A549 (cell line): ENCODE results near the gene CRMP1. TPM values are rescaled to one million over a fixed set of nuclear protein-coding genes. Genes with fewer than 3 reads are reported as not detected.
A peak's percentile ranks its signal among the peaks of the same experiment; 100 is the strongest.

ENCODE experiments used
- ATAC-seq, 2 experiments: fragments of 200-7000 bp in 1 of 2; fragments of >200 bp in 1 of 2; cut with Nextera tagmentation in 1 of 2; cut with Tn5 transposase in 1 of 2; 3 replicates each; pipeline versions ENCODE4 v1.8.0 to v1.9.1; 2018 to 2020; ENCODE audit warnings: mild to moderate bottlenecking in 1 of 2, moderate library complexity in 1 of 2
- CTCF ChIA-PET: fragments of 300-600 bp; sonication (Branson Sonifier 250); formaldehyde crosslinking; extraction: SDS; loops from one replicate; lab custom pipeline; 2021; ENCODE audit warnings: antibody characterized with exemption, inconsistent platforms; lab: Yijun Ruan, JAX
- POLR2A ChIA-PET: fragments of 350-600 bp; formaldehyde crosslinking; extraction: SDS; loops from one replicate; lab custom pipeline; 2021; ENCODE audit warnings: antibody characterized with exemption, inconsistent platforms; lab: Yijun Ruan, JAX
- DNase-seq, 2 experiments: peaks; one replicate each; pipeline versions ENCODE4 v3.0.0 to v3.0.0-alpha.2; 2011 to 2016; ENCODE audit warnings: low read depth in 1 of 2, low spot score in 1 of 2
- FAIRE-seq: peaks from 2 replicates; lab custom pipeline; 2011; peaks lifted over from hg19 to GRCh38; lab: Jason Lieb, UNC
- H3K27ac ChIP-seq, 2 experiments: fragments of >200 bp; sonication (Bioruptor Twin); formaldehyde crosslinking; 3 replicates each; pipeline ENCODE4 v1.5.1; 2016 to 2017
- H3K4me1 ChIP-seq: fragments of >200 bp; sonication (Bioruptor Twin); formaldehyde crosslinking; 3 replicates; pipeline ENCODE4 v1.6.1; 2016
- H3K4me2 ChIP-seq: fragments of >200 bp; sonication (Bioruptor Twin); formaldehyde crosslinking; 3 replicates; pipeline ENCODE4 v1.6.1; 2016
- H3K4me3 ChIP-seq: fragments of >200 bp; sonication (Bioruptor Twin); formaldehyde crosslinking; 3 replicates; pipeline ENCODE4 v1.5.1; 2016
- H3K9me3 ChIP-seq: fragments of >200 bp; sonication (Bioruptor Twin); formaldehyde crosslinking; 3 replicates; pipeline ENCODE4 v1.6.1; 2016
- BHLHE40 ChIP-seq: IDR thresholded peaks from 2 replicates; pipeline ENCODE4 v1.6.1; 2012; ENCODE audit warnings: low read depth, low read length, inconsistent platforms
- EP300 ChIP-seq, 2 experiments: fragments of >200 bp; sonication (Bioruptor Twin); formaldehyde crosslinking; IDR thresholded peaks; 2 replicates in 1 of 2; 3 replicates in 1 of 2; pipeline ENCODE4 v1.6.1; 2016 to 2017
- FOSB ChIP-seq: fragments of 250-450 bp; sonication (Bioruptor Pico); IDR thresholded peaks from 2 replicates; pipeline ENCODE4 v1.5.0; 2020; ENCODE audit warnings: mild to moderate bottlenecking, moderate library complexity
- MAFK ChIP-seq: fragments of 450-650 bp; IDR thresholded peaks from 2 replicates; pipeline ENCODE4 v1.6.1; 2014; ENCODE audit not compliant: partially characterized antibody
- NFE2L2 ChIP-seq: fragments of 150-350 bp; conservative IDR thresholded peaks from 2 replicates; pipeline ENCODE4 v1.6.1; 2014; ENCODE audit warnings: low read length
- NPAS2 ChIP-seq: fragments of 250-450 bp; sonication (Bioruptor Pico); IDR thresholded peaks from 2 replicates; pipeline ENCODE4 v1.8.0; 2022; ENCODE audit warnings: mild to moderate bottlenecking, moderate library complexity, borderline replicate concordance
- POLR2A ChIP-seq: IDR thresholded peaks from 2 replicates; pipeline ENCODE4 v1.6.1; 2012; ENCODE audit warnings: mild to moderate bottlenecking, low read length
- RAD21 ChIP-seq, 2 experiments: fragments of >200 bp in 1 of 2; sonication (Bioruptor Twin) in 1 of 2; formaldehyde crosslinking in 1 of 2; IDR thresholded peaks in 1 of 2; conservative IDR thresholded peaks in 1 of 2; 2 replicates in 1 of 2; 3 replicates in 1 of 2; pipeline ENCODE4 v1.6.1; 2012 to 2018; ENCODE audit warnings: inconsistent platforms in 1 of 2
- REST ChIP-seq: fragments of 200-600 bp; sonication (generic); IDR thresholded peaks from 2 replicates; pipeline ENCODE4 v1.6.1; 2016; ENCODE audit warnings: antibody characterized with exemption, mild to moderate bottlenecking, moderate library complexity
- RFX5 ChIP-seq: fragments of 450-650 bp; IDR thresholded peaks from 2 replicates; pipeline ENCODE4 v1.7.1; 2014; ENCODE audit warnings: antibody characterized with exemption, mild to moderate bottlenecking, moderate library complexity
- SMC3 ChIP-seq: fragments of >200 bp; sonication (Bioruptor Twin); formaldehyde crosslinking; IDR thresholded peaks from 3 replicates; pipeline ENCODE4 v1.6.1; 2018; ENCODE audit warnings: inconsistent platforms
- TFCP2L1 ChIP-seq: fragments of 250-450 bp; sonication (Bioruptor Pico); IDR thresholded peaks from 2 replicates; pipeline ENCODE4 v1.5.0; 2021; ENCODE audit warnings: mild to moderate bottlenecking
- ZFP36 ChIP-seq: fragments of 450-650 bp; IDR thresholded peaks from 2 replicates; pipeline ENCODE4 v1.6.1; 2014; ENCODE audit warnings: borderline replicate concordance; ENCODE audit not compliant: partially characterized antibody
- ZSCAN20 ChIP-seq: fragments of 250-450 bp; sonication (Bioruptor Pico); IDR thresholded peaks from 2 replicates; pipeline ENCODE4 v1.8.0; 2022; ENCODE audit warnings: mild to moderate bottlenecking, moderate library complexity
- WGBS: methylation state at CpG from one replicate; pipeline ENCODE4 v1.1.6; 2017; ENCODE audit errors: missing lambda C conversion rate; 5-methylcytosine and 5-hydroxymethylcytosine counted together
- polyA plus RNA-seq, 4 experiments: library from polyadenylated mRNA; depleted of rRNA in 3 of 4; stranded (reverse); fragments of >200 nt; fragmentation: RNase III in 1 of 4; extraction: RNeasy Plus Mini Kit Qiagen cat#74134 plus additional on column Dnase treatment in 1 of 4; gene quantifications; 2 replicates in 3 of 4; 3 replicates in 1 of 4; pipeline ENCODE4 v1.2.3, GENCODE V29; 2011 to 2017
- TF ChIP-seq, protein P1 (sequence below): fragments of 150-350 bp; IDR thresholded peaks from 2 replicates; pipeline ENCODE4 v1.6.1; 2014; ENCODE audit warnings: low read depth, mild to moderate bottlenecking, low read length
- TF ChIP-seq, protein P2 (sequence below): fragments of 450-650 bp; IDR thresholded peaks from 2 replicates; pipeline ENCODE4 v1.6.1; 2014; ENCODE audit warnings: antibody characterized with exemption

The CRMP1 gene
- polyA plus RNA-seq, 2 of the 4 experiments (the other 2 are of a cell fraction), result 0.74 to 0.80 TPM

- TF ChIP-seq EP300 (IDR thresholded peaks at IDR 0.05) (no peak), BHLHE40 (no peak), TFCP2L1 (CRISPR knock-in tag) (no peak), REST (no peak), NPAS2 (CRISPR knock-in tag) (no peak), ZSCAN20 (CRISPR knock-in tag) (no peak), FOSB (CRISPR knock-in tag) (no peak), RFX5 (no peak)
- TF ChIP-seq, protein P1, sequence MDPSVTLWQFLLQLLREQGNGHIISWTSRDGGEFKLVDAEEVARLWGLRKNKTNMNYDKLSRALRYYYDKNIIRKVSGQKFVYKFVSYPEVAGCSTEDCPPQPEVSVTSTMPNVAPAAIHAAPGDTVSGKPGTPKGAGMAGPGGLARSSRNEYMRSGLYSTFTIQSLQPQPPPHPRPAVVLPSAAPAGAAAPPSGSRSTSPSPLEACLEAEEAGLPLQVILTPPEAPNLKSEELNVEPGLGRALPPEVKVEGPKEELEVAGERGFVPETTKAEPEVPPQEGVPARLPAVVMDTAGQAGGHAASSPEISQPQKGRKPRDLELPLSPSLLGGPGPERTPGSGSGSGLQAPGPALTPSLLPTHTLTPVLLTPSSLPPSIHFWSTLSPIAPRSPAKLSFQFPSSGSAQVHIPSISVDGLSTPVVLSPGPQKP, result no peak
- TF ChIP-seq, protein P2, sequence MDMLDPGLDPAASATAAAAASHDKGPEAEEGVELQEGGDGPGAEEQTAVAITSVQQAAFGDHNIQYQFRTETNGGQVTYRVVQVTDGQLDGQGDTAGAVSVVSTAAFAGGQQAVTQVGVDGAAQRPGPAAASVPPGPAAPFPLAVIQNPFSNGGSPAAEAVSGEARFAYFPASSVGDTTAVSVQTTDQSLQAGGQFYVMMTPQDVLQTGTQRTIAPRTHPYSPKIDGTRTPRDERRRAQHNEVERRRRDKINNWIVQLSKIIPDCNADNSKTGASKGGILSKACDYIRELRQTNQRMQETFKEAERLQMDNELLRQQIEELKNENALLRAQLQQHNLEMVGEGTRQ, result no peak
- CTCF ChIA-PET, result no interaction called here
- H3K4me3 ChIP-seq, result no peak overlapping the region
- DNase-seq (no peak), ATAC-seq (no peak), FAIRE-seq (no peak)
- no peak overlapping the region for H3K4me2 ChIP-seq
- POLR2A ChIA-PET, result no interaction called here
- H3K27ac ChIP-seq, result no peak overlapping the region
- WGBS, result 42% methylated on average over 7 of the region's 7 CpGs
- peaks cover 6% of the 10 kb centered on the region; the same call in 2 of the 3 replicates for H3K4me1 ChIP-seq
- H3K9me3 ChIP-seq, result no peaks in the 10 kb centered on the region
Measured at GRCh38 chr4:5884796-5885195, 8.1 kb downstream of the CRMP1 start.

- DNase-seq (no peak), ATAC-seq (no peak), FAIRE-seq (no peak)
- CTCF ChIA-PET, result no interaction called here
- H3K4me2 ChIP-seq, result no peak overlapping the region
- TF ChIP-seq NFE2L2, result no peak
- TF ChIP-seq MAFK, result peak; percentile 27
- H3K4me1 ChIP-seq, result peaks cover 6% of the 10 kb centered on the region; the same call in 2 of the 3 replicates
- POLR2A ChIA-PET, result interaction anchor here (0.6 kb wide), 1 partner anchor 1126 kb away, joined by 3 read pairs; no protein-coding TSS in a partner anchor
- WGBS, result 13% methylated on average over 1 of the region's 1 CpG
- H3K9me3 ChIP-seq, result no peaks in the 10 kb centered on the region
- no peak overlapping the region for H3K4me3 ChIP-seq
- no peak overlapping the region for H3K27ac ChIP-seq
Measured at GRCh38 chr4:5883916-5884315, 9.0 kb downstream of the CRMP1 start.

GRCh38 chr4:5882947-5883346 lies 9.9 kb downstream of the CRMP1 start:
- TF ChIP-seq RAD21 (conservative IDR thresholded peaks at IDR 0.05 in 1 of 2, IDR thresholded peaks at IDR 0.05 in 1 of 2), result no peak
- no peaks in the 10 kb centered on the region for H3K9me3 ChIP-seq
- WGBS, result 1% methylated on average over 3 of the region's 3 CpGs
- no peak overlapping the region for H3K4me2 ChIP-seq
- ATAC-seq (no peak), FAIRE-seq (no peak), DNase-seq (no peak)
- ChIA-PET CTCF (no interaction called here), POLR2A (no interaction called here)
- no peak overlapping the region for H3K27ac ChIP-seq
- H3K4me3 ChIP-seq, result no peak overlapping the region
- H3K4me1 ChIP-seq, result peaks cover 5% of the 10 kb centered on the region; the same call in 2 of the 3 replicates

GRCh38 chr4:5881340-5881739 lies 11.5 kb downstream of the CRMP1 start:
- WGBS, result 2% methylated on average over 4 of the region's 4 CpGs
- FAIRE-seq (no peak), DNase-seq (no peak), ATAC-seq (no peak)
- no peak overlapping the region for H3K27ac ChIP-seq
- H3K4me2 ChIP-seq, result no peak overlapping the region
- peak; percentile 70 for TF ChIP-seq REST
- TF ChIP-seq NPAS2 (CRISPR knock-in tag), result no peak
- no peak for TF ChIP-seq SMC3
- TF ChIP-seq TFCP2L1 (CRISPR knock-in tag), result no peak
- no peak for TF ChIP-seq ZFP36
- no peak for TF ChIP-seq POLR2A
- H3K9me3 ChIP-seq, result no peaks in the 10 kb centered on the region
- no peak overlapping the region for H3K4me3 ChIP-seq
- H3K4me1 ChIP-seq, result no peaks in the 10 kb centered on the region
- ChIA-PET POLR2A (no interaction called here), CTCF (no interaction called here)
